DOHH2 (cell line): ENCODE data around the gene ANXA6.

Experiments used
- H3F3A ChIP-seq: fragments of 200-600 bp; sonication (generic), shearing (Covaris generic); 2 replicates; pipeline ENCODE4 v1.6.0; 2016; ENCODE audit warnings: antibody characterized with exemption, mild to moderate bottlenecking; ENCODE audit not compliant: control insufficient read depth, insufficient read depth
- H3K27ac ChIP-seq: fragments of 200-600 bp; sonication (generic); 2 replicates; pipeline ENCODE4 v1.5.1; 2014; ENCODE audit warnings: low read depth, mild to moderate bottlenecking, low read length, moderate library complexity
- H3K27me3 ChIP-seq: fragments of 200-600 bp; sonication (generic); 2 replicates; pipeline ENCODE4 v1.6.1; 2014; ENCODE audit warnings: mild to moderate bottlenecking, low read length, mixed read lengths; ENCODE audit not compliant: control insufficient read depth
- H3K36me3 ChIP-seq: fragments of 200-600 bp; sonication (generic); 2 replicates; pipeline ENCODE4 v1.6.1; 2014; ENCODE audit warnings: mild to moderate bottlenecking, low read length, moderate library complexity, mixed read lengths; ENCODE audit not compliant: control insufficient read depth
- H3K4me1 ChIP-seq: fragments of 200-600 bp; sonication (generic); 2 replicates; pipeline ENCODE4 v1.6.1; 2014; ENCODE audit warnings: mild to moderate bottlenecking, low read length, mixed read lengths; ENCODE audit not compliant: control insufficient read depth
- H3K4me2 ChIP-seq: fragments of 200-600 bp; sonication (generic); 2 replicates; pipeline ENCODE4 v1.6.0; 2014; ENCODE audit warnings: mild to moderate bottlenecking, low read length, moderate library complexity
- H3K4me3 ChIP-seq: fragments of 200-600 bp; sonication (generic); 2 replicates; pipeline ENCODE4 v1.5.1; 2014; ENCODE audit warnings: mild to moderate bottlenecking, low read length, mixed read lengths
- H3K79me2 ChIP-seq: fragments of 200-600 bp; sonication (generic); 2 replicates; pipeline ENCODE4 v1.6.1; 2014; ENCODE audit warnings: mild to moderate bottlenecking, low read length, mixed read lengths; ENCODE audit not compliant: control insufficient read depth
- H3K9me2 ChIP-seq: fragments of 200-600 bp; sonication (generic); replicated peaks from 2 replicates; pipeline ENCODE4 v1.6.1; 2014; ENCODE audit warnings: mild to moderate bottlenecking, low read length, mixed read lengths; ENCODE audit not compliant: control insufficient read depth
- H3K9me3 ChIP-seq: fragments of 200-600 bp; sonication (generic); 2 replicates; pipeline ENCODE4 v1.6.1; 2014; ENCODE audit warnings: antibody characterized with exemption, low read length, mixed read lengths; ENCODE audit not compliant: control insufficient read depth, insufficient read depth
- H4K20me1 ChIP-seq: fragments of 200-600 bp; sonication (generic); 2 replicates; pipeline ENCODE4 v1.6.0; 2014; ENCODE audit warnings: low read depth, mild to moderate bottlenecking, antibody characterized with exemption, low read length, moderate library complexity; ENCODE audit not compliant: control insufficient read depth, insufficient read depth
- EZH2phosphoT487 ChIP-seq: fragments of 200-600 bp; sonication (generic); IDR thresholded peaks from 2 replicates; pipeline ENCODE4 v1.6.1; 2017; ENCODE audit warnings: borderline replicate concordance, mild to moderate bottlenecking, antibody characterized with exemption, low read length, moderate library complexity, mixed read lengths
- TF ChIP-seq, protein P1 (sequence below): fragments of 200-600 bp; sonication (generic); IDR thresholded peaks from one replicate; pipeline ENCODE4 v1.5.1; 2014; ENCODE audit warnings: antibody characterized with exemption, mild to moderate bottlenecking, low read depth, low read length; ENCODE audit not compliant: poor library complexity, severe bottlenecking

Gene ANXA6

GRCh38 chr5:151128817-151129216 lies 28.8 kb downstream of the ANXA6 start:
- Histone ChIP-seq H3K36me3 (no peaks in the 10 kb centered on the region), H3K4me1 (peaks cover 40% of the 10 kb centered on the region), H3K4me3 (no peak overlapping the region), H3K27me3 (no peaks in the 10 kb centered on the region), H3K79me2 (no peaks in the 10 kb centered on the region), H3K9me2 (no peaks in the 10 kb centered on the region), H3K9me3 (no peaks in the 10 kb centered on the region), H4K20me1 (no peaks in the 10 kb centered on the region), H3K4me2 (no peak overlapping the region), H3F3A (no peaks in the 10 kb centered on the region; the same call in 1 of the 2 replicates), H3K27ac (no peak overlapping the region)
- no peak for TF ChIP-seq EZH2phosphoT487
- TF ChIP-seq, protein P1, sequence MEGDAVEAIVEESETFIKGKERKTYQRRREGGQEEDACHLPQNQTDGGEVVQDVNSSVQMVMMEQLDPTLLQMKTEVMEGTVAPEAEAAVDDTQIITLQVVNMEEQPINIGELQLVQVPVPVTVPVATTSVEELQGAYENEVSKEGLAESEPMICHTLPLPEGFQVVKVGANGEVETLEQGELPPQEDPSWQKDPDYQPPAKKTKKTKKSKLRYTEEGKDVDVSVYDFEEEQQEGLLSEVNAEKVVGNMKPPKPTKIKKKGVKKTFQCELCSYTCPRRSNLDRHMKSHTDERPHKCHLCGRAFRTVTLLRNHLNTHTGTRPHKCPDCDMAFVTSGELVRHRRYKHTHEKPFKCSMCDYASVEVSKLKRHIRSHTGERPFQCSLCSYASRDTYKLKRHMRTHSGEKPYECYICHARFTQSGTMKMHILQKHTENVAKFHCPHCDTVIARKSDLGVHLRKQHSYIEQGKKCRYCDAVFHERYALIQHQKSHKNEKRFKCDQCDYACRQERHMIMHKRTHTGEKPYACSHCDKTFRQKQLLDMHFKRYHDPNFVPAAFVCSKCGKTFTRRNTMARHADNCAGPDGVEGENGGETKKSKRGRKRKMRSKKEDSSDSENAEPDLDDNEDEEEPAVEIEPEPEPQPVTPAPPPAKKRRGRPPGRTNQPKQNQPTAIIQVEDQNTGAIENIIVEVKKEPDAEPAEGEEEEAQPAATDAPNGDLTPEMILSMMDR = no peak

GRCh38 chr5:151127926-151128325 lies 29.7 kb downstream of the ANXA6 start:
- Histone ChIP-seq H3K27me3 (no peaks in the 10 kb centered on the region), H3K4me3 (no peak overlapping the region), H3K9me3 (no peaks in the 10 kb centered on the region), H3F3A (no peaks in the 10 kb centered on the region; the same call in 1 of the 2 replicates), H3K4me1 (peaks cover 34% of the 10 kb centered on the region), H3K79me2 (no peaks in the 10 kb centered on the region), H3K27ac (no peak overlapping the region), H3K4me2 (no peak overlapping the region), H4K20me1 (no peaks in the 10 kb centered on the region), H3K36me3 (no peaks in the 10 kb centered on the region), H3K9me2 (no peaks in the 10 kb centered on the region)
- TF ChIP-seq EZH2phosphoT487 = no peak
- TF ChIP-seq, protein P1 = no peak

DNA sequence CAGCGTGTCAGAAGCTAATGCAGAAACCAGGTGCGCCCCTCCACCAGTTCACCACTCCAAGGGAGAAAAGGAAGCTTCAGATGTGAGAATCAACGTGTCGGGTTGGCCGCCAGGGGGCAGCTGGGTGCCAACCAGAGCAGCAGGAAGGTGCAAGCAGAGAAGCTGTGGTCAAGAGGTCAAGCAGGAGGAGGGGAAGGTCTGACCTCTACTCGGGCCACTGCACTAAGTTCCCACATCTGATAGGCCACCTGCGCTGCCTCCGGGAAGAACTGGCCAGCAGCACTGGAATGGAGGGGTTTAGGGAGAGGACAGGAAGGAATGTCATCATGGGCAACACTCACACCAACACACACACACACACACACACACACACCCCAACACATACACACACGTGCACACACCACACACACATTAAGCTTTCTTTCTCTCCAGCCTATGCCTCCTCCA lies 31.4 kb downstream of the ANXA6 start:
- Histone ChIP-seq H3K9me3 (no peaks in the 10 kb centered on the region), H3K9me2 (no peaks in the 10 kb centered on the region), H3K27ac (no peak overlapping the region), H3K4me1 (peaks cover 29% of the 10 kb centered on the region), H4K20me1 (no peaks in the 10 kb centered on the region), H3K79me2 (no peaks in the 10 kb centered on the region), H3K27me3 (no peaks in the 10 kb centered on the region), H3F3A (no peaks in the 10 kb centered on the region; the same call in 1 of the 2 replicates), H3K4me2 (no peak overlapping the region), H3K4me3 (no peak overlapping the region), H3K36me3 (no peaks in the 10 kb centered on the region)
- no peak for TF ChIP-seq EZH2phosphoT487
- TF ChIP-seq, protein P1 = peak; percentile 92

- Histone ChIP-seq H3F3A (no peaks in the 10 kb centered on the region; the same call in 1 of the 2 replicates), H3K4me3 (no peak overlapping the region), H3K79me2 (no peaks in the 10 kb centered on the region), H3K27me3 (no peaks in the 10 kb centered on the region), H3K36me3 (no peaks in the 10 kb centered on the region), H3K4me1 (peaks cover 29% of the 10 kb centered on the region), H3K27ac (no peak overlapping the region), H3K9me2 (no peaks in the 10 kb centered on the region), H3K4me2 (peak overlapping the region; percentile 6; the same call in 1 of the 2 replicates), H3K9me3 (no peaks in the 10 kb centered on the region), H4K20me1 (no peaks in the 10 kb centered on the region)
- TF ChIP-seq, protein P1 = no peak
- TF ChIP-seq EZH2phosphoT487 = no peak
These were observed 32.2 kb downstream of the ANXA6 start for GRCh38 chr5:151125421-151125820.
